ENCODE results near the gene RCL1.

RCL1 gene

DNA sequence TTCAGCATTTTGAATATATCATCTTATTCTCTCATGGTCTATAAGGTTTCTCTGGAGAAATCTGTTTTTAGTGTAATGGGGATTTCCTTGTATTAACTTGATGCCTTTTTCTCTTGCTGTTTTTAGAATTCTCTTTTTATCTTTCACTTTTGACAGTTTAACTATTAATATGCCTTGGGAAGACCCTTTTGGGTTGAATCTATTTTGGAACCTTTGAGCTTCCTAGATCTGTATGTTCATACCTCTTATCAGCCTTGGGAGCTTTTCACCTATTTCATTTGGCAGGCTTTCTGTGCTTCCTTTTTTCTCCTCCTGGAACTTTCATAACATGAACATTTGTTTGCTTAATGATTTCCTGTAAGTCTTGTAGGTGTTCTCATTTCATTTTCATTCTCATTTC is 22.2 kb downstream of the RCL1 start:
- DNase-seq, result no peak

DNA sequence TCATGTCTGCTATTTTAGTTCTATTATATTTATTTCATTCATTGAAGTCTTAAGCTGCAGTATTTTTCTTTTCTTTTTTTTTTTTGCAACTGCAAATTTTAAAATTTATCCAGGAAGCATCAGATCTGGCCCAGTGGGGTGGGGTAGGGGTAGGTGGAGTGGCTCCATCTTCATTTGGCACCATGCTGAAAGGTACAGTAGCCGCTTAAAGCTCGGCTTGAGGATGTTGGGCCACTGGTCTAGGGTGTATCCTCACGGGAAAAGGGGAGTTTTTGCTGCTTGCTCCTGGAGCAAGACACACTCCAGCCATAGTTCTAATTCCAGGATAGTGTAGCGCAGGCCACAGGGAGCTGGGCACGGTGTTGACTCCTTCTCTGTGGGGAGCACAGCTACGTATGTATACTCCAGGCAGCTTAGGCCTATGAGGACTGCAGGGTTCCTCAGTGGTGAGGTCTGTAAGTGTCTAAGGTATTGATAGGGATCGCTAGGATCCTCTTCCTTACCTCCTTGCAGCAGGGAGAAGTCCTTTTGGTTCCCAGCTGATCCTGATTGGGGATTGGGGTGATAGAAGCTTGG is 22.7 kb downstream of the RCL1 start:
- no peak for DNase-seq

DNA sequence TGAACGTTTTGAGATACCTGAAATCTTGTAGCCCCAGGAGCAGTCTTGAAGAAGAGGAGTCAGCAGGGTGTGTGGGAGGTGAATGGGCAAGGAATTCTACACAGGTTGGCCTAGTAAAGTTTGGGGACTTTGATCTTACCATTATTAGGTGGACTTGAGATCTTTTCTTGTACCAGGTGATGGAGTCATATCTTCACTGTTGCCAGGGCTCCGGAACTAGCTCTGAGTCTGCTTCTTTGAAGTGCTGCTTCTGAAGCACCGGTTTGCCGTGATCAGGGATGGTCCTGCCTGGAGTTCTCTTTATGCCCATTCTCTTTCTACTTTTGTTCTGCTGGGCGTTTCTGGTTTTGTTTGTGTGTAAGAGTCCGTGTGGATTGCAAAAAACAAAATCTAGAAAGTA is 27.4 kb downstream of the RCL1 start:
- no peak for DNase-seq

DNA sequence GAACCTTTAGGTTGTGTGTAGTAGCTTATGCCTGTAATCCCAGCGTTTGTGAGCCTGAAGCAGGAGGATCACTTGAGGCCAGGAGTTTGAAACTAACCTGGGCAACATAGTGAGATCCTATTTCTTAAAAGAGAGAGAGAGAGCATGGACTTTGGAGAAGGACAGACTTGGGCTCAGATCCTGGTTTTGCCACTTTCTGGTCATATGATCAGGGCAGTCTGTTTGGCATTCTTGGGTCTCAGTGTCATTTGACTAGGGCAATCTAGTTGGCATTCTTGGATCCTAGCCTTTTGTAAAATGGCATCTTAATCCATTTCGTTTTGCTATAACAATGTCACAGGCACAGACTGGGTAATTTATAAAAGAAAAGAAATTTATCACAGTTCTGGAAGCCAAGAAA is 28.4 kb downstream of the RCL1 start:
- DNase-seq, result no peak

DNA sequence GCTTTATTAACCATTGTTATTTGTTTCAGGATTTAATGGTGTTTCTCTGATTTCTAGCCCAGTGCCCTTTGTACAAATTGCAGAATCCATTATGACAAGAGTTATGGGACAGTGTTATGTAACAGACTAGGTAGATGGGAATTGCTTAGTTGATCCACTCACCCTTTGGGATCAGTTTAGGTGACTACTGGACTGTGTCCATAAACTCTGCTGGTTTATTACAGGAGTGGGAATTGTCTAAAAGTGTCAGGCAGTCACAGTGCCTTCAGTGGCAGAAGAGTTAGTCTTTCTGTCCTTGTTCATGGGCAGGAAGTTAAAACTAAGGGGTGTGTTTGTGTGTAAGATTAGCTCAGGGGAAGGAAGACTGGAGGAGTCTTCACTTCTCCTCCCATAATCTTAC is 29.3 kb downstream of the RCL1 start:
- no peak for DNase-seq

DNA sequence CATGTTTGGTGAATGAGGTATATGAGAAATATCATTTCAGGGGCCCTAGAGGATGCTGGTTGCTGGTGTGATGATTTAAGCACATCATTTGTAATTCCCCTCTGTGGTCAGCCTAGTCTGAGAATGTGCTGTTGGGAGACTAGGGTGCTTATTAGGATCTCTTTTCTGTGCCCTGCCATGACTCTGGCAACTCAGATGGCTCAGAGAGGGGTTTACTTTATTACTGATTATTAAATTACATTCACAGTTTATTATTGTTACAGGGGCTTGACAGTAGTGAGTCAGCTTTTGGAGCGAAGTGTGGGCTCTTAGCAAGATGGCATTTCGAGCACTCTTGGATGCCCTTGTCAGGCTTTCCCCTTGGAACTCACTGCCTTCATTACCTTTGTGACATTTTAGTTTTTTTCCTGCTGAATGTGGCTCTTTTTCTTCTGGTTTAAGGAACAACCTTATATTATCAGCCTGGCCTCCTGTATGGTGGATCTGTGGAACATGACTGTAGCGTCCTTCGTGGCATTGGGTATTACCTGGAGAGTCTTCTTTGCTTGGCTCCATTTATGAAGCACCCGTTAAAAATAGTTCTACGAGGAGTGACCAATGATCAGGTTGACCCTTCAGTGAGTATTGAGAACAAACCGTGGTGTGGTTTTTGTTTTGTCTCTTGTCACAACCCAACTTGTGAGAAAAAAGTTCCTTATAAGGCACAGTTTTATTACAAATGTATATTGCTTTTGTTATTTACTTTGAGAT is 33.8 kb downstream of the RCL1 start:
- DNase-seq, result no peak

DNA sequence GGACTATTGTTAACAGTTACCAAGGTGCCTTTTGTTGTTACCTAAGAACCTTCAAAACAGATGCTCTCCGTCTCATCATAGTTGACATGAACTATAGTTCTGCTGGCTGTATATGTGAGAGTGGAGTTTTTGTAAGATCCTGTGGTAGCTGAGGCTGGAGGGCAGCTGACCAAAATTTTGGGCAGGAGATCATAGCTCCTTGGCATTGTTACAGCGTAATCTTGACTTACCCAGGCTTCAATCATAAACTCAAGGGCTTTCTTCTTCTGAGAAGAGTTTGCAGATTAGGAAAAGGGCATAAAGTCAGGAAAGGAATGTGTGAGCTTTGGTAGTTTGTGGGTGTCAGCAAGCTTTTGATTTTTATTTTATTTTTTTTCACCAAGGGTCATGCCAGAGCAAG is 34.5 kb downstream of the RCL1 start:
- no peak for DNase-seq

DNA sequence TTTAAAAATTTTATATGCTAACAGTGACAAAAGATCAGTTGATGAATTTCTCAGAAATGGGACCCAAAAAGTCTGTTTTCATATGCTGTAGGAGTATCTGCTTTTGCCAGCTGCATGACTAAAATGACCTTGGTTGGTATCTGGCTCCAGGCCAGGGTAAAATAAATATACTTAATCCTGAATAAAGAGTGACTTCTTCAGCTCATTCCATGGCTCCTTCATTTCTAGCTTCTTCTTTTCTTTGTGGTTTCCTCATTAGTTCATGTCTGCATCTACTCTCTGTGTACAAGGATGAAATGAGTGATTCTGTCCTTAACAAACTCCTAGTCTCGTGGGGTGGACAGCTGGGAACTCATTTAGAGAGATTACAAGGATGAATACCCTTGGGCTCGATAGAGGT is 36.0 kb downstream of the RCL1 start:
- no peak for DNase-seq

DNA sequence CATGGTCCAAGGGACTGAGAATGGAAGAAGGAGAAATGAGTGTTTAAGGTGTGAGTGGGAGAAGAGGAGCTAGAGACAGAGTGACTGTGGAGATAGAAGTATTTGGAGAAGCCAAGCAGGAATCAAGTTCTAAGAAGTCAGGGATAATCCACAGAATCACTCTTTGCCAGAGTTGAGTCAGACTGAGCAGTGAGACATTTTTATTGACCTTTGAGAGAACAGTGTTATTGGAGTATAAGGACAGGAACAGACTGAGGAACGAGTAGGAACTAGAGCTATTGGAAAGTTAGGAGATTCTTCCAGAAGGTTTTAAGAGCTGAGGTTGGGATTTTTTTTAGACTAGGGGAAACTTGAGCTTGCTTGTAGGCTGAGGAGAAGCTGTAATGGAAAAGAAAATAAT is 37.2 kb downstream of the RCL1 start:
- DNase-seq, result no peak

DNA sequence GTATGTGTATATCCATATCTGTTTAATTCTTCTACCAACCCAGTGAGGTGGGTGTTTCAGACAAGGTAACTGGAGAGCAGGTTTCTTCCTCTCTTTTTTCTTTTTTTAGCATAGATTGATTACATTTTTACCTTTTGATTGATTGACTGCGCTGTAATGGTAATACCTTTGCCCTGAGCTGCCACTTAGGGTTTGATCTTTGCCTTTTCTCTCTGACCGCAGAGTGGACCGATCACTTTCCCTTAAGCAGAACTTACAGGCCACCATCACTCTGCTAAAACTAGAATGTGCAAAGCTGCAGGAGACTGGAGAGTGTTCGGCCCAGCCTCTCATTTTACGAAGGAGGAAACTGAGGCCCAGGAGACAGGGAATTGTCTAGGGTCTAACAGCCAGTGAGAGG is 38.0 kb downstream of the RCL1 start:
- no peak for DNase-seq

DNA sequence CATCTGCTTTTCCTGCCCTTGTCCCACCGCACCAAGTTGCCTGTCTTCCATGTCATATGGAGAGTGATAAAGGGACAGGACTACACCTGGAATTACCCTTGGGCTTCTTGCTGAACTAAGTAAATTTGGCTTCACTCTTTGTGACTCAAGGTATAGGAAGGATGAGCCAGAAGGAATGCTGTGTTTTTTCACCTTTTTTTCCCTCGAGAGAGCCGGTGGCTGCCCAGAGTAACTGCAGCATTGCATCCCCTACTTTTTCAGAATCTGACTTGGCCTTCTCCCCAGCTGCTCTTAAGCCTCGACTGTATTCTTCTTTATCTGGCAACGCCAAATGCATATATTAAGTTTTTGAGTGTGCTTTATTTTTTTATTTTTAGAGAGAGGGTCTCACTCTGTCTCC is 38.4 kb downstream of the RCL1 start:
- DNase-seq, result no peak

DNA sequence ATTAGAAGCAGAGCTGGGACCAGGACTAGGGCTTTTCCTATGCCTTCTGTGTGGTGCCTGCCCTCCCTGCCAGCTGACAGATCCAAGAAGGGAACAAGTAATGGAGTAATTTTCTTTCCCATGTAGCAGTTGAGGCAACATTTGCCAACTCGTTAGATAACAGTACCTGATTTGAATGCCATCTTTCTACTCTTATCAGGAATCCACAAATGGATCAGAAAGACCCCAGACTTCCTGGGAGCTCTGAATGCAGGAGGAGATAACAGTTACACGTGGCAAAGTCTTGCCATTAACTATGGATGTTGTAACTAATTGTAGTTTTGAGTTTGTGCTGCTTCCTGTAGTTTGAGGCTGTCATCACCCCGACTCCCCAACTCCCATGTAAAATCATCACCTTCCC is 39.2 kb downstream of the RCL1 start:
- no peak for DNase-seq

DNA sequence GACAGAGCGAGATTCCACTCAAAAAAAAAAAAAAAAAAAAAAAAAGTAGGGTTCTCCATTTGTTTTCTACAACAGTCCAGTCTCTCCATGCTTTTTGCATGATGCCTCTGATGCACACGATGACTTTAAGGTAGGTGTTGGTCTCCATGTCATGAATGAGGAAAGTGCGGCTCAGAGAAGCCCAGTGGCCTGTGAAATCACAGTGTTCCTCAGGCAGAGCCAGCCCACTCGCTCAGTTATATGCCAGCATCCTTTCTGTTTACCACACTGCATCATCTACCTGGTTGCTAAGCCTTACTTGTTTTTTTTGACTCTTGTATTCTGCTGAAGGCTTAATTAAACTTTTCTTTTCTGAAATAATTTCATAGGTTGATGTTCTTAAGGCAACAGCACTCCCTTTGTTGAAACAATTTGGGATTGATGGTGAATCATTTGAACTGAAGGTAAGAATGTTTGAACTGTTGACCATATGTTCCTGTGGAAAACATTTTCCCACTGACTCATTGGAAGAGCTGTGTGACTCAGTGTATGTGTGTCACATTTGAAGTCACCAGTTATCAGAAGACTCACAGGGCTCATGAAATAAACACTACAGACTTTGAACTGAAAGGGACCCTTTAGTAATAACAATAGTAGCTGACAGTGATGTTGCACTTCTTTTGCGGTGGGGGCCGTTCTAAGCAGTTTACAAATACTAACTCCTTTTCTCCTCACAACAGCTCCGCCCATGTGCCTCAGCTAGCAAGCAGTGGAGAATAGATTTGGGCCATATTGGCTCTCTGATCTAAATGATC is 40.2 kb downstream of the RCL1 start:
- DNase-seq, result peak; percentile 92

DNA sequence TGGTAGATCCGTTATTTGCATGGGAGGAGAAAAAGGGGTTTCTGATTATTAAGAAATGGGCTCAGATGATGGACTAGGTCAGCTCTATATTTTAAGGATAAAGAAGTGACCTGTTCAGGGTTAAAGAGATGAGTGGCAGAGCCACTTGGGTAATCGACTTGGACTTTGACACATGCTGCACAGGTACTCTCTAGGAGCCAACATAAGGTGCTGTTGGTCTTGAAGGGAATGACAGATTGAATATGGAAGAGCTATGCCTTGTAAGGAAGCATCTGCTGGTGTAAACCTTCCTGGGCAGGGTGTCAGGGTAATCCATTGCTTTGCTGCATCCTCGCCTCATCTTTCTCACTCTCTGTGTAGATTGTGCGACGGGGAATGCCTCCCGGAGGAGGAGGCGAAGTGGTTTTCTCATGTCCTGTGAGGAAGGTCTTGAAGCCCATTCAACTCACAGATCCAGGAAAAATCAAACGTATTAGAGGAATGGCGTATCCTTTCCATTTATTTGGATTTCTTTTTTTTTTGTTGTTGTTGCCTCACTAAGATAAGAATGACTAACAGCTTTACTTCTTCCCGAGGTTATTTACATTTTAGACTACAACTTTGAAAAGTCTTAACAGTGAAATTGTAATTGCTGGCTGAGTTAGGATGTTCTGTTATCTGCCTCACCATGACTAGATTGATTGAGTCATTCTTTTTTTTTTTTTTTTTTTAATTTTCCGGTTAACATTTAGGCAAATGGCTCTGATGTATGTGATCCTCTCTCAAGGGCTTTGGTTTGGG is 41.2 kb downstream of the RCL1 start:
- DNase-seq, result no peak

DNA sequence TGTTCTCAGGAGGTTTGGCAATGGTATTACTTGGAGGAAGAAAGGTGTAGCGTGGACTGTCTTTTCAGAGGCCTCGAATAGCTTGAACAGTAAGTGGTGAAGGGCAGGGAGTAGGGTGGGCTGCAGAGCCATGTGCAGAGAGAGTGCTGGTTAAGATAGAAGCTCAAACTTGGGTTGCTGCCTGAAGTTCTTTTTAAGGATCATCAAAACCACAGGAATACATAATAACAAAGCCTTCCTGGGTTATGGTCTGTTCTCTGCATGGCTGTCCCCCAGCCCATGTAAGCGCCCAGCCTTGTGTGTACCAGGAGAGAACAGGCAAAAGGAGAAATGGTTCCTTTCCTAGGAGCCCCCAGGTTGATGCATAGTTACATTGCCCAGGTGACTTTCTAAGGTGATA is 43.9 kb downstream of the RCL1 start:
- DNase-seq, result no peak

DNA sequence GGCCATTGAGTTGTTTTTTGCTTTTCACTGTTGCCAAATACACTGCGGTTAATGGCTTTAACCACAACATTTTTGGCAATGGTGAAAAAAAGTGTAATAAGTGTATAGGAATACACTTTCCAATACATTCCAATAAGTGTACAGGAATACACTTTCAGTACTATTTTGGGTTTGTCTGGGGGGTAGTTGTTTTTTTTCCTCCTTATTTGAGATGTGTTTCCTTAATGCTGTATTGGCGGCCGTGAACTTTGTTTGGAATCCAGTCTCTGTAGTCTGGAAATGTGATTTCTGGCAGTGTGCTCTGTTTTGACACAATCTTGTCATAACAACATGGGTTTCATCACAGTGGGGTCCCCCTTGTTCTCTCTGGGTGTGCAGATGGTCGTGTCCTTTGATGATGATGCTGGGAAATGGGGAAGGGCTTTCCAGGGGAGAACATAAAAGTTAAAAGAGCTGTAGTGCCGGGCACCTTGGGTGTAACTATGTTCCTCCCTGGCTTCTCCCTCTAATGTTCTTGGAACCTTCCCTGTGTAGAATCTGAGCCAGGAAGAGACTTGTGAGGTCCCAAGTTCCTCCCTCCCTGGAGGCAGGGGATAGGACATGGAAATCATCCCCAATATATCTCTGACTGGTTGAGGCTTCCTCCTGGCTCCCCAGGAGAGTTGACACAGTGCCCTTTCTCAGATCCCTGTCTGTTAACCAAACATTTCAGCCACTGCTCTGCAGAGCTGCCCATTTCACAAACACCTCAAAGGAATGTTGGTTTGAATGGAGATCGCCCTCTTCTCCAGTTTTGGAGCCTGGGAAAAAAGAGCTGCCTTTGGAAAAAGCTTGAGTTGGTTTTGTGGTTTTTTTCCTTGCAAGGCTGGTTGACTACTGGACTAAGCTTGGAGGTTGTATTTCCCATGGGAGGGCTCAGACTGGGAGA is 44.8 kb downstream of the RCL1 start:
- no peak for DNase-seq

DNA sequence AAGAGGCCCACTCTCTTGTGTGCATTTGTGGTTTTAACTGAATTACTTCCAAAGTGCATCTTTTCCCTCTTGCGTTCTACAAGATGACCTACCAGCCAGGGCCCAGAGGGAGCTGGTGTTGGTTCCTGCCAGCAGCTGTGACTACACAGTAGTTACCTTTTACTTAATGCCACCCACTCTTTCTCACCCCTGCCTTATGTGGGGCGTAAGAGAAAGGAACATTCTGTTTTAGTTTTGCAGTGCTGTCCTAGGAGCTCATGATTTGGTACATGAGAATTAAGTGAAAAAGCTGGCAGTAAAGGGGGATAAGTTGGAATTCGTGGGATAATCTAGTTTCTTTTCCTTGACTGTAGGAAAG is 45.4 kb downstream of the RCL1 start:
- no peak for DNase-seq

DNA sequence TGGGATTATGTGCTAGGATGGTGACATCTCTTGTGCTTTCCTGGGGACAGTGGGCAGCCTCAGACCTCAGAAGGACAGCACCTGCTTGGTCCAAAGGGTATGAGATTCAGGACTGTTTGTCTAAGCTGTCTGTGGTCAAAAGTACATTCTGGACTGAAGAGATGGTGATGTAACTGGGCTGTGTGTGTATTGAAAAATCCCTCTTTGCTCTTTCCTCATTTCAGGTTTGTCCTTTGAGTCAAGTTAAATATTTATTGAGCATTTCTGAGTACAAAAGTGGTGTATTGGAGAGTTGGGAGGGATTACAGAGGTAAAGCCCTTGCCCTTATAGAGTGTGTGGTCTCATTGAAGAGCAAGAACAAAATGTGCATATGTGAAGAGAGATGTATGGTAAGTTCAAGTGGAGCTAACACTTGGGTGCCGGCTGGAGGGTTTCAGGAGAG is 46.7 kb downstream of the RCL1 start:
- no peak for DNase-seq

DNA sequence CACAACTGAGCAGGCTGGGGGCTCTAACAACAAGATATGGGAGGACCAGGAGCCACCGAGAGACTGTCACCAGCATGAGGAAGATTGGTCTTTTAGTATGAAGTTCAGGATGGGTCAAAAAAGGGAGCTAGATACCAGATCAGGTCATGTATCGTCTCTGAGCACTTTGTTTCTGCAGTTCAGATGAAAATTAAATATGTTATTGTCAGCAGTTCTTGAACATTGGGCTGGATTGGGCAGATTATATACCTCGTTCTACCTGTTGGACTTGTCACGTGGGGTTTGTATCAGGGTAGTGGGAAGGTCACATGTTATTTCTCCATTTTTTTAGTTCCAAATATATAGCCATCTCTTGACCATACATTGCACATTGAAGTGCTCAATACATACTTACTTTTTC is 47.3 kb downstream of the RCL1 start:
- no peak for DNase-seq

DNA sequence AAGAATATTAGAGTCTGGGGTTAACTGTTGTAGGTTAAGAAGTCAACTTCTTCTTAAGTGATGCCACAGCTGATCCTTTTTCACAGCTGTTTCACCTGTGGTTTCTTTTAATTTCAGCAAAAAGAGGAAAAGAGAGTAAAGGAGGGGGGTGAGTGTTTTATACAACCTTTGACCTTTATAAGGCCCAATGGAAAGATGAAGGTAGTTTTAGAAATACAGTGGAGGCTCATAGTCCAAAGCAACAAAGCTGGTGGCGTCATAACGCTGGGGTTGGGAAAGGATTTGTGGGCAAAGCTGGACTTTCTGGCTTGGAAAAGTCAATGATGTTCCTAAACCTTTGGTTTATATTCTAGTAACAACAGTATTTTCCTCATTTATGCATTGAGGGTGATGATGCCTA is 49.5 kb downstream of the RCL1 start:
- no peak for DNase-seq

DNA sequence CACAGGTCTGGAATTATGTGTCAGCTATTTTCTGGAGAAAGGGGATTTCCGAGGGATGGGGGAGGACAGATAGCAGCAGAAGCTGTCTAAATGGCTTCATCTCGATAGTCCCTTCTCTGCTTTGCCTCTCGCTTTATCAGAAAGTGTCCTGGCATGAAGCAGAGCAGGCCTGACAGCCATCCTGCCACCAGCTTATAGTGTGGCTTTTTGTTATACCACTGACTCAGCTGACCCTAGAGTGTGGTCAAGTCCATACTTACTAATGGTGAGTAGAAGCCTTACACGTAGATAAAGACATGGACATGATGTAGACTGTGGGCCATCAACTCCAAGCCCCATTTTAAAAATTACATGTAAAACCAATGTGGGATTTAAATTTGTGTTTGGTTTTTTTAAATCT is 50.0 kb downstream of the RCL1 start:
- DNase-seq, result no peak

DNA sequence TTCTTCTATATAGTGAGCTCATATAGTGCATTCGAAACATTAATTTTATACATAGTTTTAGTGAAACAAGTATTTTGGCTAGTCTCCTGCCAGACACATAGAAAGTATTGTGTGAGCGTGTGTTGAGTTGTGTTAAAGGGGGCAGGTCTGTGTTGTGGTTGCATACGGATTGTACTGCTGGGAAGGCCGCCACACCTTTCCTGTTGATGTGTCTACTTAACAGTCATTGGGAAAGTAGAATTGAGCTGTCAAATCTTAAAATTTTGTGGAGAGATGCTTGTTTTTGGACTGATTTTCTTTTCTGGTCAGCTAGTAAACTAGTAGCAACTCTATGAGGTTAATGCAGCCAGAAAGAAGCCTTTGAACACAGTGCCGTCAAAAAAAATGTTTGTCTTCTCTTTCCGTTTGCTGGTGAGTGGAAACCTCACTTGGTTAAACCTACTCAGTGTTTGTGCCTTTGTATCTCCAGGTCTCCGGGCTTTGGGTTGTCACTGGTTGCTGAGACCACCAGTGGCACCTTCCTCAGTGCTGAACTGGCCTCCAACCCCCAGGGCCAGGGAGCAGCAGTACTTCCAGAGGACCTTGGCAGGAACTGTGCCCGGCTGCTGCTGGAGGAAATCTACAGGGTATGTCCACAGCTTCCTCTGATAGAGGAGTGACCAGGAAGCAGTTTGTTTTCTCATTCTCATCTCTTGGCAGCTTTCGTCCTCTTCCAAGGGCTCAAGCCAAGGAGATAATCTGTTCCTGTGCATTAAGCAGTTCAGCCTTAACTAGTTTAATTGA is 51.5 kb downstream of the RCL1 start:
- DNase-seq, result peak; percentile 52
